Motor neuron (in vitro differentiated cells): ENCODE results near the gene ASTN1. TPM values are rescaled to one million over a fixed set of nuclear protein-coding genes. Genes with fewer than 3 reads are reported as not detected.

Experiments used
- ATAC-seq, 8 experiments: fragments of 200-7000 bp; cut with Tn5 transposase; replicated peaks in 6 of 8; 2 replicates each; pipeline ENCODE4 v1.8.0; 2021; ENCODE audit warnings: mild to moderate bottlenecking in 8 of 8, moderate library complexity in 8 of 8
- H3K27ac ChIP-seq, 2 donors: fragments of 250-450 bp; sonication (Bioruptor Pico); 2 replicates each; pipeline ENCODE4 v1.9.0; 2021; ENCODE audit warnings: antibody characterized with exemption in 2 of 2, mild to moderate bottlenecking in 2 of 2, moderate library complexity in 1 of 2
- H3K4me1 ChIP-seq, 2 donors: fragments of 250-450 bp; sonication (Bioruptor Pico); replicated peaks in 1 of 2; 2 replicates each; pipeline ENCODE4 v1.6.1; 2021; ENCODE audit warnings: antibody characterized with exemption in 2 of 2, mild to moderate bottlenecking in 2 of 2, moderate library complexity in 1 of 2
- H3K4me3 ChIP-seq, 5 donors: fragments of 250-450 bp; sonication (Bioruptor Pico); 2 replicates each; pipeline ENCODE4 v1.9.0; 2021; ENCODE audit warnings: antibody characterized with exemption in 5 of 5, mild to moderate bottlenecking in 5 of 5, moderate library complexity in 4 of 5
- WGBS, 10 experiments: fragments of 450-650 bp; shearing (Covaris generic); methylation state at CpG; one replicate each; pipeline ENCODE4 v1.0.0; 2022; 5-methylcytosine and 5-hydroxymethylcytosine counted together
- in situ Hi-C, 9 experiments: fragments of 400-800 bp; cut with MboI; loops; one replicate each; pipeline ENCODE4 v1.15.0; 2021; ENCODE audit warnings: low sequenced_read_pairs in 9 of 9, low pct_unique_long_range_greater_than_20kb in 2 of 9; ENCODE audit not compliant: unreplicated experiment in 9 of 9
- total RNA-seq, 8 experiments: library from RNA; unstranded; fragments of 300-600 nt; gene quantifications; 2 replicates each; pipeline versions ENCODE4 v1.2.3 to v1.2.4, GENCODE V29; 2022

ASTN1 gene
- total RNA-seq, 8 experiments from 2014 or later: 0.10 to 89.1 (median 37.5) TPM

- H3K27ac ChIP-seq: no peak overlapping the region
- no peak for ATAC-seq
- no peak overlapping the region for H3K4me3 ChIP-seq
- H3K4me1 ChIP-seq: no peaks in the 10 kb centered on the region
- WGBS, 10 experiments: 75 to 100% (median 100%) methylated on average over 1 of the region's 1 CpG; no CpG with 5 or more reads in 5 of the 10 experiments
- in situ Hi-C loops: loop anchor here in 7 of 9 experiments (10.0 to 25.0 kb wide), 5 partner anchors 302 to 1723 kb away; no protein-coding TSS in a partner anchor
Observed at GRCh38 chr1:176884911-176885310, 279.6 kb downstream of the ASTN1 start.

GRCh38 chr1:176884286-176884685 is 280.2 kb downstream of the ASTN1 start:
- 40 to 100% (median 95%) methylated on average over 1 to 4 of the region's 4 CpGs; no CpG with 5 or more reads in 2 of the 10 experiments for WGBS, 10 experiments
- H3K4me1 ChIP-seq: no peaks in the 10 kb centered on the region
- ATAC-seq: no peak
- in situ Hi-C loops: loop anchor here in 7 of 9 experiments (10.0 to 25.0 kb wide), 5 partner anchors 303 to 1722 kb away; no protein-coding TSS in a partner anchor
- no peak overlapping the region for H3K4me3 ChIP-seq
- no peak overlapping the region for H3K27ac ChIP-seq

- peak; percentile 93 to 100 (median 96) for ATAC-seq
- in situ Hi-C loops: loop anchor here in 7 of 9 experiments (10.0 to 25.0 kb wide), 5 partner anchors 306 to 1719 kb away; no protein-coding TSS in a partner anchor
- H3K4me3 ChIP-seq: no peak overlapping the region
- H3K27ac ChIP-seq: no peak overlapping the region
- 0 to 29% (median 17%) methylated on average over 1 to 9 of the region's 9 CpGs; no CpG with 5 or more reads in 3 of the 10 experiments for WGBS, 10 experiments
- no peaks in the 10 kb centered on the region for H3K4me1 ChIP-seq
Observed at GRCh38 chr1:176880955-176881595, 283.4 kb downstream of the ASTN1 start.

- H3K4me1 ChIP-seq: no peaks in the 10 kb centered on the region
- in situ Hi-C loops: loop anchor here in 7 of 9 experiments (10.0 to 25.0 kb wide), 5 partner anchors 307 to 1718 kb away; no protein-coding TSS in a partner anchor
- ATAC-seq: no peak
- no peak overlapping the region for H3K4me3 ChIP-seq
- no peak overlapping the region for H3K27ac ChIP-seq
- WGBS, 10 experiments: 50 to 100% (median 90%) methylated on average over 1 to 13 of the region's 13 CpGs; no CpG with 5 or more reads in 1 of the 10 experiments
Observed at GRCh38 chr1:176879784-176880620, 284.5 kb downstream of the ASTN1 start.

GRCh38 chr1:176878750-176879536 is 285.6 kb downstream of the ASTN1 start:
- H3K27ac ChIP-seq: no peak overlapping the region
- no peak for ATAC-seq
- WGBS, 10 experiments: 61 to 100% (median 89%) methylated on average over 1 to 11 of the region's 12 CpGs; no CpG with 5 or more reads in 2 of the 10 experiments
- in situ Hi-C loops: loop anchor here in 6 of 9 experiments (25.0 kb wide), 4 partner anchors 308 to 1717 kb away; no protein-coding TSS in a partner anchor
- H3K4me1 ChIP-seq: no peaks in the 10 kb centered on the region
- H3K4me3 ChIP-seq: no peak overlapping the region

- H3K27ac ChIP-seq: no peak overlapping the region
- ATAC-seq: no peak
- H3K4me3 ChIP-seq: no peak overlapping the region
- no peaks in the 10 kb centered on the region for H3K4me1 ChIP-seq
- 48 to 100% (median 90%) methylated on average over 1 to 3 of the region's 3 CpGs; no CpG with 5 or more reads in 4 of the 10 experiments for WGBS, 10 experiments
- in situ Hi-C loops: loop anchor here in 6 of 9 experiments (25.0 kb wide), 4 partner anchors 310 to 1715 kb away; no protein-coding TSS in a partner anchor
Observed at GRCh38 chr1:176877557-176877956, 287.0 kb downstream of the ASTN1 start.

- WGBS, 10 experiments: 0 to 100% (median 86%) methylated on average over 1 to 4 of the region's 4 CpGs; no CpG with 5 or more reads in 1 of the 10 experiments
- in situ Hi-C loops: loop anchor here in 6 of 9 experiments (25.0 kb wide), 4 partner anchors 310 to 1715 kb away; no protein-coding TSS in a partner anchor
Observed at GRCh38 chr1:176876966-176877515, 287.5 kb downstream of the ASTN1 start.

GRCh38 chr1:176869577-176869976 is 294.9 kb downstream of the ASTN1 start:
- WGBS, 10 experiments: 33 to 100% (median 98%) methylated on average over 1 to 4 of the region's 4 CpGs; no CpG with 5 or more reads in 3 of the 10 experiments
- no peak overlapping the region for H3K4me3 ChIP-seq
- H3K4me1 ChIP-seq: no peaks in the 10 kb centered on the region
- ATAC-seq: no peak
- in situ Hi-C loops: loop anchor here in 5 of 9 experiments (25.0 kb wide), 4 partner anchors 307 to 1832 kb away; no protein-coding TSS in a partner anchor
- no peak overlapping the region for H3K27ac ChIP-seq

More at GRCh38 chr1:176876966-176877515, 287.5 kb downstream of the ASTN1 start:
- Histone ChIP-seq H3K27ac (no peak overlapping the region), H3K4me1 (no peaks in the 10 kb centered on the region), H3K4me3 (no peak overlapping the region)
- peak in 1 of 8 experiments; percentile 12 for ATAC-seq

GRCh38 chr1:176866011-176866714 is 298.3 kb downstream of the ASTN1 start:
- Histone ChIP-seq H3K27ac (no peak overlapping the region), H3K4me3 (no peak overlapping the region), H3K4me1 (peaks cover 0 to 8% of the 10 kb centered on the region in 2 donors)
- in situ Hi-C loops: loop anchor here in 5 of 9 experiments (25.0 kb wide), 4 partner anchors 304 to 1829 kb away; no protein-coding TSS in a partner anchor
- 0 to 100% (median 45%) methylated on average over 1 of the region's 1 CpG; no CpG with 5 or more reads in 2 of the 10 experiments for WGBS, 10 experiments
- ATAC-seq: peak in 2 of 8 experiments; percentile 63

- Histone ChIP-seq H3K27ac (no peak overlapping the region), H3K4me3 (no peak overlapping the region), H3K4me1 (peaks cover 0 to 8% of the 10 kb centered on the region in 2 donors)
- in situ Hi-C loops: loop anchor here in 5 of 9 experiments (25.0 kb wide), 4 partner anchors 302 to 1827 kb away; no protein-coding TSS in a partner anchor
- 80 to 94% (median 89%) methylated on average over 1 to 6 of the region's 9 CpGs; no CpG with 5 or more reads in 5 of the 10 experiments for WGBS, 10 experiments
- no peak for ATAC-seq
Observed at GRCh38 chr1:176864211-176864610, 300.3 kb downstream of the ASTN1 start.

- no peak overlapping the region for H3K4me3 ChIP-seq
- 21 to 100% (median 86%) methylated on average over 1 to 4 of the region's 4 CpGs; no CpG with 5 or more reads in 1 of the 10 experiments for WGBS, 10 experiments
- in situ Hi-C loops: loop anchor here in 5 of 9 experiments (25.0 kb wide), 4 partner anchors 301 to 1826 kb away; no protein-coding TSS in a partner anchor
- peaks cover 3 to 8% of the 10 kb centered on the region in 2 donors for H3K4me1 ChIP-seq
- ATAC-seq: no peak
- no peak overlapping the region for H3K27ac ChIP-seq
Observed at GRCh38 chr1:176863613-176864012, 300.9 kb downstream of the ASTN1 start.
